Calu3 (cell line): ENCODE data around the gene ITPK1. TPM values are rescaled to one million over a fixed set of nuclear protein-coding genes. Genes with fewer than 3 reads are reported as not detected.

Source experiments
- BruUV-seq: library from RNA; stranded (reverse); fragments of 400-500 nt; replicated peaks from 2 replicates; lab custom pipeline; 2021; lab: Mats Ljungman, UMichigan
- CTCF ChIA-PET: fragments of 300-600 bp; sonication (Branson Sonifier 250); formaldehyde crosslinking; loops from one replicate; lab custom pipeline; 2022; ENCODE audit warnings: antibody characterized with exemption; lab: Charles Lee
- DNase-seq: peaks from one replicate; pipeline ENCODE4 v3.0.0; 2022
- H3K27ac Mint-ChIP-seq: one replicate; pipeline ENCODE4 v1.8.0; 2022; ENCODE audit warnings: mixed read lengths; ENCODE audit not compliant: unreplicated experiment
- H3K27me3 Mint-ChIP-seq: one replicate; pipeline ENCODE4 v1.8.0; 2022; ENCODE audit warnings: mixed read lengths; ENCODE audit not compliant: unreplicated experiment
- H3K36me3 Mint-ChIP-seq: one replicate; pipeline ENCODE4 v1.8.0; 2022; ENCODE audit warnings: mild to moderate bottlenecking, moderate library complexity, mixed read lengths; ENCODE audit not compliant: insufficient read depth, unreplicated experiment
- H3K4me1 Mint-ChIP-seq: one replicate; pipeline ENCODE4 v1.8.0; 2022; ENCODE audit warnings: mild to moderate bottlenecking, low read depth, mixed read lengths; ENCODE audit not compliant: unreplicated experiment
- H3K4me3 Mint-ChIP-seq: one replicate; pipeline ENCODE4 v1.8.0; 2022; ENCODE audit warnings: mild to moderate bottlenecking, low read depth, moderate library complexity, mixed read lengths; ENCODE audit not compliant: unreplicated experiment
- H3K9me3 Mint-ChIP-seq: one replicate; pipeline ENCODE4 v1.8.0; 2022; ENCODE audit warnings: low read depth, mixed read lengths; ENCODE audit not compliant: unreplicated experiment
- intact Hi-C: fragments of 100-400 bp; cut with micrococcal nuclease; formaldehyde crosslinking; loops from one replicate; pipeline ENCODE4 v1.10.0; 2022; ENCODE audit not compliant: unreplicated experiment
- total RNA-seq: library from RNA; stranded (reverse); gene quantifications from 2 replicates; pipeline ENCODE4 v1.2.3, GENCODE V29; 2022
- TF ChIP-seq, protein P1 (sequence below): fragments of 200-600 bp; IDR thresholded peaks from one replicate; pipeline ENCODE4 v1.8.0; 2022; ENCODE audit warnings: antibody characterized with exemption; ENCODE audit not compliant: unreplicated experiment

Gene ITPK1
- total RNA-seq, 1 experiment from 2014 or later = 94.3 TPM

DNA sequence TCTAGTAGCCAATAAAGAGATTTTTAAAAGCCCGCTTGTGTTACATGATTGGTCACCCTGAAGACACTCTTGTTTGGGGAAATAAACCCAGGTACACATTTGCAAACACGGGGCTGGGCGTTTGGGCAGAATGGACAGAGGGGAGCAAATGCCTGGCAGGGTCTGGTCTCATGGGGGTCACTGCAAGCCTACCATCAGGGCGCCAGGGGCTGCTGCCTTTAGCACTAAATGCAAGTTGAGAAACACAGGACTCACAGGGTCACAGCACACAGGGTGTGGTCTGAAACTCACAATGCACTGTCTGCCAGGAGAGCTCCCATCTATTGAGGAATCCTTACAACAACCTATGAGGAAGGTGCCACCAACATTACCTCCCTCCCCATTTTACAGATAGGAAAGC is 130.2 kb downstream of the ITPK1 start:
- DNase-seq = no peak
- BruUV-seq = no TSS peak
- Mint-ChIP-seq H3K9me3 (peaks cover 5% of the 10 kb centered on the region), H3K4me3 (no peak overlapping the region), H3K4me1 (peaks cover 23% of the 10 kb centered on the region), H3K27me3 (no peaks in the 10 kb centered on the region), H3K36me3 (peaks cover 13% of the 10 kb centered on the region), H3K27ac (no peak overlapping the region)
- TF ChIP-seq, protein P1, sequence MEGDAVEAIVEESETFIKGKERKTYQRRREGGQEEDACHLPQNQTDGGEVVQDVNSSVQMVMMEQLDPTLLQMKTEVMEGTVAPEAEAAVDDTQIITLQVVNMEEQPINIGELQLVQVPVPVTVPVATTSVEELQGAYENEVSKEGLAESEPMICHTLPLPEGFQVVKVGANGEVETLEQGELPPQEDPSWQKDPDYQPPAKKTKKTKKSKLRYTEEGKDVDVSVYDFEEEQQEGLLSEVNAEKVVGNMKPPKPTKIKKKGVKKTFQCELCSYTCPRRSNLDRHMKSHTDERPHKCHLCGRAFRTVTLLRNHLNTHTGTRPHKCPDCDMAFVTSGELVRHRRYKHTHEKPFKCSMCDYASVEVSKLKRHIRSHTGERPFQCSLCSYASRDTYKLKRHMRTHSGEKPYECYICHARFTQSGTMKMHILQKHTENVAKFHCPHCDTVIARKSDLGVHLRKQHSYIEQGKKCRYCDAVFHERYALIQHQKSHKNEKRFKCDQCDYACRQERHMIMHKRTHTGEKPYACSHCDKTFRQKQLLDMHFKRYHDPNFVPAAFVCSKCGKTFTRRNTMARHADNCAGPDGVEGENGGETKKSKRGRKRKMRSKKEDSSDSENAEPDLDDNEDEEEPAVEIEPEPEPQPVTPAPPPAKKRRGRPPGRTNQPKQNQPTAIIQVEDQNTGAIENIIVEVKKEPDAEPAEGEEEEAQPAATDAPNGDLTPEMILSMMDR = no peak
- CTCF ChIA-PET = interaction anchor here (1.4 kb wide), 1 partner anchor 128 kb away, joined by 4 read pairs; no protein-coding TSS in a partner anchor
- intact Hi-C loops = no loop called here

DNA sequence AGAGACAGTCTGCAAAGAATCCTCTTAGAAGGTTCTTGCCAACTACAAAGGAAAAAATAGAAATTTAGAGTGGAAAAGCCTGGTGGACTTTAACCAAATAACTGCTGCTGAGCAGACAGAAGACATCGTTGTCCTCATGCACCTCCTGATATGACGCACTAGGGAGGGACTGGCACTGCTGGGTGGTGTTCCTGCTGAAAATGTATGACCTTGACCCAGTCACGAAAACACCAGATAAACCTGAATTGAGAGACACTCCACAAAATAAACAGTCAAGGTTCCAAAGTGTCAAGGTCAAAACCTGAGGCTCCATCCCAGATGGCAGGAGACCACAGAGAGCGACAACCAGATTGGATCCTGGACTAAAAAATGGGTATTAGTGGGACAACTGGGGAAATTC is 130.8 kb downstream of the ITPK1 start:
- peaks cover 15% of the 10 kb centered on the region for H3K36me3 Mint-ChIP-seq
- peaks cover 5% of the 10 kb centered on the region for H3K9me3 Mint-ChIP-seq
- BruUV-seq = no TSS peak
- intact Hi-C loops = no loop called here
- peaks cover 23% of the 10 kb centered on the region for H3K4me1 Mint-ChIP-seq
- TF ChIP-seq, protein P1 = no peak
- no peak for DNase-seq
- CTCF ChIA-PET = no interaction called here
- no peak overlapping the region for H3K4me3 Mint-ChIP-seq
- no peak overlapping the region for H3K27ac Mint-ChIP-seq
- H3K27me3 Mint-ChIP-seq = no peaks in the 10 kb centered on the region

DNA sequence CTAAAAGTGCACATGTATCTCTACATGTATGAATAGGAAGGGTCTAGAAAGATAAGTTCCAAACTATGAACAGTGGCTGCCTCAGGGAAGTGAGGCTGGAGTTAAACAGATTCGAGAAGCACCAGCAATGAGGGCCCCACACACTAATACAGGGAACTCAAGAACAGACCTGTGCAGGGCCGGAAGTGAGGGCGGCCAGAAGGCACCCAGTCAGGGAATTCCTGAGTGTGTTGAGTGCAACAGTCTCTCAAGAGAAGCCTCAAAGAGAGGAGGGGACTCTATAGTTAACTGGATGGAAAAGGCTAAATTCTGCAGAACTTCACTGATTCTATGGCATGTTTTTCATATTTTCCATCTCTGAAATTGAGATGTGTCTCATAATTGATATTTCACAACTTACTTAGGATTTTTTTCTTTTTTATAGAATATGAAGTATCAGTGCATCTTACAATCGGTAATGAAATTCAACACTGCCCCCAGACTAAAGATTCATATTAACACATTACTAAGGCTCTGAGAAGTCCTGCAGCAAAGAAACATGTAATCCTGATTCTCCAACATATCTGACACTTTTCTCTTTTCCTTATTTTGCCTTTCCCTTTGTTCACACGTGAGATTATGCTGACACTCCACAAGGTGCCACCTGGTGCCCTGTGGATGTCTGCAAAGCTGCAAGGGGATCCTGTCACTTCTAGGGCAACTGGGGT is 131.5 kb downstream of the ITPK1 start:
- Mint-ChIP-seq H3K36me3 (peaks cover 15% of the 10 kb centered on the region), H3K4me3 (no peak overlapping the region), H3K27ac (no peak overlapping the region), H3K27me3 (no peaks in the 10 kb centered on the region), H3K9me3 (peaks cover 10% of the 10 kb centered on the region), H3K4me1 (peaks cover 23% of the 10 kb centered on the region)
- BruUV-seq = no TSS peak
- intact Hi-C loops = no loop called here
- CTCF ChIA-PET = no interaction called here
- TF ChIP-seq, protein P1 = no peak
- DNase-seq = no peak

DNA sequence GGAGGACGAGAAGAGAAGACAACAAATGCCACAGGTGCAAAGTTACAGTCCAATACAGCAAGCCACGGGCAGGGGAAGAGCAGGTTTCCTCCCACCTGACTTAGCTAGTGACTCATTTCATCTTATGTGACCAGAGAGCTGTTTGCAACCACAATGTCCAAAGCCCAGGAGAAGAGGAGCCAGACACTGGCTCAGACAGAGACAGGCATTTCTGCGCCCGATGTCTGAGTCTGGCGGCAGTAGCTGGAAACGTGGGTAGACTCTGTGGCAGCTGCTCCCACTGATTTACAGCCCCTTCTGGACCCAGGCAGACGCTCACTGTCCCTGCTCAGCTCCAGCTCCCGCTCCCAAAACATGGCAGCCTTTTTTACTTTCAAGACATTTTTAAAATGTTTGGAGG is 132.8 kb downstream of the ITPK1 start:
- BruUV-seq = no TSS peak
- H3K27me3 Mint-ChIP-seq = no peaks in the 10 kb centered on the region

More for the DNA sequence above, 132.8 kb downstream of the ITPK1 start:
- TF ChIP-seq, protein P1 = no peak
- CTCF ChIA-PET = no interaction called here
- Mint-ChIP-seq H3K36me3 (peaks cover 15% of the 10 kb centered on the region), H3K4me3 (no peak overlapping the region), H3K4me1 (peaks cover 23% of the 10 kb centered on the region), H3K9me3 (peaks cover 12% of the 10 kb centered on the region), H3K27ac (no peak overlapping the region)
- no peak for DNase-seq
- intact Hi-C loops = no loop called here
